COR-L47 (cell line): Measurements from ENCODE around the gene ZNF133.
"Not testable (repeated sequence)": the region's sequence is repeated elsewhere in the genome, so short reads cannot be mapped to it uniquely, and the experiment has no call there.

ENCODE experiments used
- DNase-seq: peaks from one replicate; lab custom pipeline; 2025; lab: John Stamatoyannopoulos, UW

The ZNF133 gene

GRCh38 chr20:18284805-18285533 lies 3.4 kb upstream of the ZNF133 start:
- DNase-seq = no peak

GRCh38 chr20:18287546-18287914 lies 797 bp upstream of the ZNF133 start:
- DNase-seq = no peak

DNA sequence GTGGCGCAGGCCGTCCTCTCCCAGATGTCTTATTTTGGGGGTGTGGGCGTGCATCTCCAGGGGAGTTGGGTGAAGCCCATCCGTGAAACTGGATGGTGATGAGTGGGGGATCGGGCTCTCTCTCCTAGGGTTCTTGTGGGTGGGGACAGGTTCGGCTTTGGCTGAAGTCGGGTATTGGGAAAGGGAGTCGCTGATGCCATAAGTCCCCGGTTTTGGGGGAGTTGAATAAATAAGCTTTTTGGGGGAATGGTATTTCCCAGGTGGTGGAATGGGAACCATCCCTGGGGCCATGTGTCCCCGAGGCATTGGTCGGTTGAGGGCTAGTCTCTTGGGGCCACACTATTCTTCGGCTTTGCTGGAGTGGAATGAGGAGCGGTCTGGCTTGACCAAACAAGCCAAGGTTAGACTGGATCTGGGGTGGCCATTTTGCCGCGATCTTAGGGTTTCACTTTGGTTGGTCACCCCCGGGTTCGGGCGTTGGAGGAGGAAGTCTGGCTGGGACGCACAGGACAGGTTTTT lies 481 bp downstream of the ZNF133 start:
- no peak for DNase-seq

GRCh38 chr20:18289306-18289705 lies 979 bp downstream of the ZNF133 start:
- no peak for DNase-seq

DNA sequence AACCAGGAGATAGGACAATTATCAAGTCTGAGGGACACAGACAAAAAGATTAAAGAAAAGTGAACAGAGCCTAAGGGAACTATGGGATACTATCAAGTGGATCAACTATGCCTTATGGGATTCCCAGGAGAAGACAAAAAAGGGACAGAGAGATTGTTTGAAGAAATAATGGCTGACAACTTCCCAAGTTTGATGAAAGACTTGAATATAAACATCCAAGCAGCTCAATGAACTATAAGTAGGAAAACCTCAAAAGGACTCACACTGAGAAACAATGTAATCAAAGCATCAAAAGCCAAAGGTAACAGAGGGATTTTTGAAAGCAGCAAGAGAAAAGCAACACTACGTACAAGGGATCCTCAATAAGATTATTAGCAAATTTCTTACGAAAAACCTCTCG lies 11.0 kb downstream of the ZNF133 start:
- no peak for DNase-seq

- DNase-seq = no peak
These were observed 16.3 kb downstream of the ZNF133 start for GRCh38 chr20:18304618-18305017.

DNA sequence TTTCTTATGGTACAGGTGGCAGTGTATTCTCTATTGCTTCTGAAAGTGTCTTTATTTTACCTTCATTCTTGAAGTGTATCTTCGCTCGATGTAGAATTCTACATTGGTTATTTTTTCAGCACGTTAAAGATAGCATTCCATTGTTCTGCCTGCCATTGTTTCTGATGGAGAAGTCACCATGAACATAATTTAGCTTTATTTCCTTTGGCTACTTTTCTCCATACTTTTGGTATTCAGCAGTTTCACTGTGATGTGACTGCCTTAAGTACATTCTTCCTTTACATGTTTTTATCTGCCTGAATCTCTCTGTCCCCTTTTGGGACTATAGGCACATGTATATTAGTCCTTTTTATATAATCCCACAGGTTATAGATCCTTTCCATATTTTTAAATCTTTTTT lies 19.0 kb downstream of the ZNF133 start:
- DNase-seq = no peak

DNA sequence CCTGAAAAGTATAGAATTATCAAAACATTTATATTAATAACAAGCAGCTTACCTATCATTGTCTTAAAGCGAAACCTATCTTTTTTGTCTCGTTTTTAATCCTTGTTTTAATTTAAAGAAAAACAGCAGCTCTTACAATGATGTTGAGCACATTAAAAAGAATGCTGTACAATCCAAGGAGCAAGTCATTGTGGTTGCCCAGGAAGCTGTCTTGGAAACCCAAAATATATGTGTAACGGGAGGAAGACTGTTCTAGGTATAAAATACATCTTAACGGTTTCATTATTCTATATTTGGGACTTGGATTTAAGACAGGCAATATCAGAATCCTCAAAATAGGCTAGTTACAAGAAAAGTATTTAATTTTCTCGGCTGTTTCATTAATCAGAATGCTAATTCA lies 21.7 kb downstream of the ZNF133 start:
- no peak for DNase-seq

GRCh38 chr20:18310592-18310991 lies 22.3 kb downstream of the ZNF133 start:
- DNase-seq = no peak

DNA sequence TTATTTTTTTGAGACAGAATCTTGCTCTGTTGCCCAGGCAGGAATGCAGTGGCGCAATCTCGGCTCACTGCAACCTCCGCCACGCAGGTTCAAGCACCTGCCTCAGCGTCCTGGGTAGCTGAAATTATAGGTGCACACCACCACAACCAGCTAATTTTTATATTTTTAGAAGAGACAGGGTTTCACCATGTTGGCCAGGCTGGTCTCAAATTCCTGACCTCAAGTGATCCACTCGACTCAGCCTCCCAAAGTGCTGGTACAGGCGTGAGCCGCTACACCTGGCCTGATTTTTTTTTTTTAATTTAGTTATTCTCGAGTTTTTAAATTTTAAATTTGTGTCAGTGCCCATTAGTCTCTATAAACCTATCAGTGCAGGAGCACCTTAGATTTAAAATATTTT lies 24.4 kb downstream of the ZNF133 start:
- no peak for DNase-seq

DNA sequence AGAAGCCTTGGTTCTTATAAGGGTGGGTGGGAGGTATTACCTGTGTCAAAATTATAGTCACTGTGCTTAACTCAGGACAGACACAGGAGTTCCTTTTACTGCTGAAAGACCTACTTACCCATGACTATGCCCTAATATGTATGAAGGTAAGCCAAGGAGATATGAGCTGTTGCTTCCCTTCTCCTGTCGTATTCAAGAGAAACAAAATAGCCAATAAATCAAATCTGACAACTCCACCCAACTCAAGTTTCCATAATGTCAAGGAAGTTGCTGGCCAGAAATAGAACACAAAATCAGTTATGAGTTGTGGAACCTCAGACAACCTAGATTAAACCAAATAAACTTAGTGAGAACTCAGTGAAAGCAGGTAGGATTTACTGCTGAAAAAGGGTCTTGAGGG lies 25.1 kb downstream of the ZNF133 start:
- no peak for DNase-seq

- DNase-seq = no peak
These were observed 26.6 kb downstream of the ZNF133 start for GRCh38 chr20:18314786-18315406.

GRCh38 chr20:18316166-18316565 lies 27.8 kb downstream of the ZNF133 start:
- DNase-seq = no peak

GRCh38 chr20:18321316-18321715 lies 33.0 kb downstream of the ZNF133 start:
- DNase-seq = no peak

GRCh38 chr20:18321976-18322950 lies 33.9 kb downstream of the ZNF133 start:
- DNase-seq = no peak

DNA sequence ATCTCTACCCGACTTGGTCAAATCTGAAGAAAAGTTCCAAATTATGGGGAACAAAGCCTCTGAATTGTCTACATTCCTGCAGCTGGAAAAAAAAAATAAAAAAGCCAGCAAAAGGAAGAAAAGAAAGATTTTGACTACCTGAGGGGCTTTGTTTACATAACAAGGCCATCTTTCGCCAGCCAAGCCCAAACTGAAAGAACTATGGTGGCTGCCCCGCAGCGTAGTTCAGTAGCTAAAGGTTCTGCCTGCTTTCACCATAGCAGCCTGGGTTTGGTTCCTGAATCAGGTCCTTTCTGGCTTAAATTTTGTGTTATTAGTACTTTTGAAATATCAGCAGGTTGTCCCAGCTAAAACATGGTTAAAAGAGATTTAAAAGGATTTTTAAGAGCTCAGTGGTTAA lies 35.4 kb downstream of the ZNF133 start:
- no peak for DNase-seq

- no peak for DNase-seq
These were observed 36.3 kb downstream of the ZNF133 start for GRCh38 chr20:18324596-18325089.

DNA sequence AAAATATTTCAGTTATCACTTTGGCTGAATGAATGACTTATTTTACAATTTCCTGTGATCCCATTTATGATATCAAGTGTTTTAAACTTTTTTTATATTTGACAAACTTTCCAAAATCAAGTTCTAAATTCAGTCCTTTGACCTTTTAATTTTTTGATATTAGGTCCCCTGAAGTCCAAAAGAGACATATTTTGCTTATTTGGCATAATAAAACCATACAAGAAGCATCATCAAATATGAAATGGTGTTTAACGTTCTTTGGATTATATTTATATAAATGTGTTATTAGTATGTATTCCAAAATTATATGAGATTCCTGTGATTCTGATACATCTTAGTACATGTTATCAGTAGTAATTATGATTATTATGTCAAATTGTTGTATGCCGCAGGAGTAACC lies 38.7 kb downstream of the ZNF133 start:
- no peak for DNase-seq

GRCh38 chr20:18331694-18332093 lies 43.4 kb downstream of the ZNF133 start:
- DNase-seq = no peak

DNA sequence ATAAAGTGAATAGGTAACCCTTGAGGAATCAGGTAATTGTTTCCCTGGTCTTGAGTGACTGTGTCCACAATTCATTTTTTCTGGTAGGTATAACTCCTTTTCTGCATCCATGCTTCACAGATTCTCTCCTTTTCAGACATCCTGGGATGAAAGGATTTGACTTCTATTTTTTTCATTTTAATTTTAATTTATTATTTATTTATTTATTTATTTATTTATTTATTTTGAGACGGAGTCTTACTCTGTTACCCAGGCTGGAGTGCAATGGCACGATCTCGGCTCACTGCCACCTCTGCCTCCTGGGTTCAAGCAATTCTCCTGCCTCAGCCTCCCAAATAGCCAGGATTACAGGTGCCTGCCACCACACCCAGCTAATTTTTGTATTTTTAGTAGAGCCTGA lies 61.4 kb downstream of the ZNF133 start:
- DNase-seq = not testable (repeated sequence)

- no peak for DNase-seq
These were observed 71.5 kb downstream of the ZNF133 start for GRCh38 chr20:18359854-18360253.

GRCh38 chr20:18360635-18361034 lies 72.3 kb downstream of the ZNF133 start:
- no peak for DNase-seq
